H1 (cell line): Measurements from ENCODE around the gene DYNLT2. TPM values are rescaled to one million over a fixed set of nuclear protein-coding genes. Genes with fewer than 3 reads are reported as not detected.

Experiments used
- CTCF ChIA-PET: fragments of 300-600 bp; sonication (Branson Sonifier 250); formaldehyde crosslinking; loops from one replicate; lab custom pipeline; 2021; ENCODE audit not compliant: partially characterized antibody; lab: Charles Lee
- POLR2A ChIA-PET: fragments of 300-600 bp; sonication (Branson Sonifier 250); formaldehyde crosslinking; loops from one replicate; lab custom pipeline; 2021; ENCODE audit warnings: inconsistent platforms; ENCODE audit not compliant: partially characterized antibody; lab: Charles Lee
- DNase-seq, 2 experiments: peaks; one replicate each; pipeline versions ENCODE4 v3.0.0 to v3.0.0-alpha.2; 2010 to 2022; ENCODE audit warnings: low spot score in 2 of 2, low read depth in 1 of 2, mixed read lengths in 1 of 2
- FAIRE-seq: peaks from 2 replicates; lab custom pipeline; 2011; peaks lifted over from hg19 to GRCh38; lab: Jason Lieb, UNC
- H2AFZ ChIP-seq: 2 replicates; pipeline ENCODE4 v1.8.1; 2012; ENCODE audit warnings: low read length, inconsistent platforms
- H2AK5ac ChIP-seq: 2 replicates; pipeline ENCODE4 v1.6.1; 2013; ENCODE audit warnings: low read depth, low read length
- H2BK120ac ChIP-seq: replicated peaks from 2 replicates; pipeline ENCODE3; 2013; ENCODE audit warnings: low read depth, low read length, inconsistent platforms
- H2BK12ac ChIP-seq: 2 replicates; pipeline ENCODE4 v1.6.1; 2013; ENCODE audit warnings: low read depth, low read length
- H2BK15ac ChIP-seq: 2 replicates; pipeline ENCODE4 v1.6.1; 2013; ENCODE audit warnings: low read length
- H2BK20ac ChIP-seq: 2 replicates; pipeline ENCODE4 v1.6.1; 2013; ENCODE audit warnings: low read length
- H2BK5ac ChIP-seq: 2 replicates; pipeline ENCODE4 v1.6.1; 2013; ENCODE audit warnings: low read depth, low read length
- H3K14ac ChIP-seq: 2 replicates; pipeline ENCODE4 v1.6.1; 2013; ENCODE audit warnings: inconsistent platforms; ENCODE audit not compliant: insufficient read length
- H3K18ac ChIP-seq: 2 replicates; pipeline ENCODE4 v1.6.1; 2013; ENCODE audit warnings: low read length; ENCODE audit errors: extremely low read depth
- H3K23ac ChIP-seq: 2 replicates; pipeline ENCODE4 v1.6.1; 2013; ENCODE audit warnings: inconsistent platforms; ENCODE audit not compliant: insufficient read length
- H3K23me2 ChIP-seq: 2 replicates; pipeline ENCODE4 v1.6.1; 2013; ENCODE audit warnings: low read depth, low read length
- H3K27ac ChIP-seq: 2 replicates; pipeline ENCODE4 v1.6.1; 2011; ENCODE audit warnings: low read depth, low read length, inconsistent platforms
- H3K27me3 ChIP-seq, 4 experiments: replicated peaks in 1 of 4; 1 replicate in 1 of 4; 2 replicates in 3 of 4; pipeline versions ENCODE4 v1.6.1 to v1.8.1; 2011 to 2013; ENCODE audit warnings: low read length in 3 of 4, mild to moderate bottlenecking in 3 of 4, inconsistent platforms in 2 of 4, mixed read lengths in 2 of 4, moderate library complexity in 1 of 4; ENCODE audit not compliant: control insufficient read depth in 3 of 4, insufficient read depth in 3 of 4; ENCODE audit errors: extremely low read depth in 1 of 4
- H3K36me3 ChIP-seq, 4 experiments: 2 replicates each; pipeline versions ENCODE4 v1.6.1 to v1.8.1; 2011 to 2013; ENCODE audit warnings: mild to moderate bottlenecking in 4 of 4, low read length in 3 of 4, moderate library complexity in 2 of 4, control low read depth in 1 of 4, inconsistent platforms in 1 of 4; ENCODE audit not compliant: insufficient read depth in 4 of 4, control insufficient read depth in 2 of 4
- H3K4ac ChIP-seq: replicated peaks from 2 replicates; pipeline ENCODE3; 2013; ENCODE audit warnings: low read length, low read depth, mixed read lengths, inconsistent platforms; ENCODE audit not compliant: insufficient read length
- H3K4me1 ChIP-seq, 4 experiments: replicated peaks in 1 of 4; 1 replicate in 1 of 4; 2 replicates in 3 of 4; pipeline versions ENCODE4 v1.6.1 to v1.8.1; 2011 to 2013; ENCODE audit warnings: low read length in 3 of 4, inconsistent platforms in 2 of 4, mixed read lengths in 1 of 4; ENCODE audit not compliant: insufficient read depth in 4 of 4, control insufficient read depth in 3 of 4
- H3K4me2 ChIP-seq, 2 experiments: 2 replicates each; pipeline versions ENCODE4 v1.6.1 to v1.8.1; 2011 to 2013; ENCODE audit warnings: low read depth in 2 of 2, low read length in 2 of 2, control low read depth in 1 of 2, inconsistent platforms in 1 of 2, mild to moderate bottlenecking in 1 of 2; ENCODE audit not compliant: insufficient read depth in 1 of 2
- H3K4me3 ChIP-seq, 4 experiments: fragments of 200-600, 300-600 bp in 1 of 4; sonication (generic), shearing (Covaris generic), sonication (Bioruptor Twin) in 1 of 4; 2 replicates each; pipeline versions ENCODE4 v1.5.1 to v1.8.1; 2011 to 2016; ENCODE audit warnings: low read length in 4 of 4, low read depth in 3 of 4, control low read depth in 2 of 4, inconsistent platforms in 2 of 4, mild to moderate bottlenecking in 2 of 4, mixed read lengths in 1 of 4, moderate library complexity in 1 of 4; ENCODE audit not compliant: insufficient read depth in 2 of 4; ENCODE audit errors: extremely low read depth in 1 of 4
- H3K56ac ChIP-seq: replicated peaks from 2 replicates; pipeline ENCODE3; 2013; ENCODE audit warnings: low read depth, mild to moderate bottlenecking, mixed read lengths, low read length, inconsistent platforms; ENCODE audit not compliant: insufficient read length
- H3K79me1 ChIP-seq: 2 replicates; pipeline ENCODE4 v1.6.1; 2013; ENCODE audit warnings: low read depth, low read length, control low read depth
- H3K79me2 ChIP-seq, 2 experiments: 2 replicates each; pipeline versions ENCODE4 v1.6.1 to v1.8.1; 2012 to 2013; ENCODE audit warnings: low read length in 2 of 2, mild to moderate bottlenecking in 2 of 2, inconsistent platforms in 1 of 2; ENCODE audit not compliant: insufficient read depth in 2 of 2, control insufficient read depth in 1 of 2
- H3K9ac ChIP-seq, 4 experiments: replicated peaks in 1 of 4; 1 replicate in 1 of 4; 2 replicates in 3 of 4; pipeline versions ENCODE4 v1.6.1 to v1.8.1; 2011 to 2013; ENCODE audit warnings: low read depth in 3 of 4, low read length in 3 of 4, control low read depth in 2 of 4, mild to moderate bottlenecking in 2 of 4, moderate library complexity in 2 of 4, inconsistent platforms in 1 of 4; ENCODE audit errors: extremely low read depth in 1 of 4
- H3K9me3 ChIP-seq, 2 experiments: 2 replicates each; pipeline versions ENCODE4 v1.6.1 to v1.8.1; 2012 to 2013; ENCODE audit warnings: mild to moderate bottlenecking in 2 of 2, moderate library complexity in 2 of 2, control low read depth in 1 of 2, inconsistent platforms in 1 of 2, low read depth in 1 of 2, low read length in 1 of 2, mixed read lengths in 1 of 2; ENCODE audit not compliant: insufficient read depth in 2 of 2
- H4K20me1 ChIP-seq, 2 experiments: replicated peaks in 1 of 2; 2 replicates each; pipeline versions ENCODE3 to v1.8.1; 2011 to 2013; ENCODE audit warnings: inconsistent platforms in 2 of 2, low read length in 2 of 2, mild to moderate bottlenecking in 1 of 2; ENCODE audit not compliant: insufficient read depth in 2 of 2, control insufficient read depth in 1 of 2
- H4K5ac ChIP-seq: 2 replicates; pipeline ENCODE4 v1.6.1; 2013; ENCODE audit warnings: low read length, low read depth, mixed read lengths, inconsistent platforms; ENCODE audit not compliant: insufficient read length
- H4K8ac ChIP-seq: 2 replicates; pipeline ENCODE4 v1.8.0; 2013; ENCODE audit warnings: mild to moderate bottlenecking, moderate library complexity, low read length, inconsistent platforms; ENCODE audit not compliant: insufficient read depth; ENCODE audit errors: extremely low read depth
- H4K91ac ChIP-seq: replicated peaks from 2 replicates; pipeline ENCODE3; 2013; ENCODE audit warnings: low read length, mixed read lengths, inconsistent platforms; ENCODE audit not compliant: insufficient read length
- KDM5A ChIP-seq: fragments of 200-600 bp; IDR thresholded peaks from 2 replicates; pipeline ENCODE4 v1.7.1; 2012; ENCODE audit warnings: mild to moderate bottlenecking, low read length, inconsistent platforms, mixed read lengths
- PHF8 ChIP-seq: fragments of 200-600 bp; sonication (generic); conservative IDR thresholded peaks from 2 replicates; pipeline ENCODE4 v1.7.1; 2012; ENCODE audit warnings: low read depth, mild to moderate bottlenecking, inconsistent platforms, low read length, moderate library complexity
- POLR2AphosphoS5 ChIP-seq: IDR thresholded peaks from 2 replicates; pipeline ENCODE4 v1.6.1; 2011; ENCODE audit warnings: low read depth, low read length
- WGBS, 2 experiments: shearing (Covaris generic) in 1 of 2; methylation state at CpG; one replicate each; pipeline versions ENCODE4 v1.1.6 to v1.1.7; 2013 to 2015; ENCODE audit warnings: low lambda C conversion rate in 2 of 2, mixed read lengths in 2 of 2, inconsistent platforms in 1 of 2, low coverage in 1 of 2, missing lambda C conversion rate in 1 of 2; ENCODE audit not compliant: insufficient replicate concordance in 2 of 2, insufficient coverage in 1 of 2, insufficient read length in 1 of 2; ENCODE audit errors: extremely low coverage in 1 of 2, missing lambda C conversion rate in 1 of 2; 5-methylcytosine and 5-hydroxymethylcytosine counted together
- polyA plus RNA-seq, 7 experiments: library from polyadenylated mRNA; depleted of rRNA in 3 of 7; stranded (reverse) in 5 of 7; unstranded in 2 of 7; fragments of >200 nt in 5 of 7; fragments of 200-250 nt in 2 of 7; gene quantifications; 1 replicate in 5 of 7; 2 replicates in 1 of 7; 4 replicates in 1 of 7; pipeline versions ENCODE4 v1.2.1 to v1.2.3, GENCODE V29; 2011 to 2013; ENCODE audit warnings: missing spikeins in 2 of 7, mixed read lengths in 2 of 7
- total RNA-seq: library from RNA; stranded (reverse); fragmentation: NEBNext Ultra II Directional; extraction: Animal tissue kit (Norgen Biotek cat#: 25700); gene quantifications from 2 replicates; pipeline ENCODE4 v1.2.1, GENCODE V29; 2021
- TF ChIP-seq, protein P1 (sequence below): IDR thresholded peaks from 2 replicates; pipeline ENCODE4 v1.6.1; 2011; ENCODE audit warnings: low read depth, mild to moderate bottlenecking, low read length; ENCODE audit not compliant: insufficient read depth

Gene DYNLT2
- total and polyA plus RNA-seq, 2 of the 8 experiments (the other 6 are each of a cell fraction or from before 2014, with no cell fraction given), result 0.48 to 1.8 TPM

- CTCF ChIA-PET, result interaction anchor here (0.5 to 3.5 kb wide), 6 partner anchors 11 to 180 kb away, joined by 3 to 14 read pairs (median 4); no protein-coding TSS in a partner anchor
- Histone ChIP-seq H2AFZ (peak overlapping the region; percentile 84; the same call in 1 of the 2 replicates), H3K4me1 (peaks cover 0 to 12% (median 6%) of the 10 kb centered on the region in 4 experiments; a peak in 5 of 7 replicates)
- TF ChIP-seq KDM5A (no peak), PHF8 (no peak), POLR2AphosphoS5 (no peak; the same call in 1 of the 2 replicates)
- TF ChIP-seq, protein P1, sequence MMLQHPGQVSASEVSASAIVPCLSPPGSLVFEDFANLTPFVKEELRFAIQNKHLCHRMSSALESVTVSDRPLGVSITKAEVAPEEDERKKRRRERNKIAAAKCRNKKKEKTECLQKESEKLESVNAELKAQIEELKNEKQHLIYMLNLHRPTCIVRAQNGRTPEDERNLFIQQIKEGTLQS, result no peak
These were observed 777 bp upstream of the DYNLT2 start for GRCh38 chr6:169752074-169752623.

More at GRCh38 chr6:169752074-169752623, 777 bp upstream of the DYNLT2 start:
- no peak overlapping the region for H2BK20ac ChIP-seq
- H2BK120ac ChIP-seq, result no peak overlapping the region
- peak overlapping the region; percentile 90 for H2BK5ac ChIP-seq
- peak overlapping the region; percentile 55; the same call in 1 of the 2 replicates for H2BK12ac ChIP-seq
- H3K23me2 ChIP-seq, result peaks cover 9% of the 10 kb centered on the region
- H2BK15ac ChIP-seq, result no peak overlapping the region
- H3K36me3 ChIP-seq, result no peaks in the 10 kb centered on the region; a peak in 1 of 8 replicates
- peak overlapping the region; percentile 83 to 96 (median 94) for H3K9ac ChIP-seq
- no peak for DNase-seq
- POLR2A ChIA-PET, result interaction anchor here (0.6 to 4.2 kb wide), 17 partner anchors 9 to 814 kb away, joined by 3 to 35 read pairs (median 5); partner anchors contain the start of genes C6orf120, PHF10, PSMB1 and TBP
- H3K79me1 ChIP-seq, result no peaks in the 10 kb centered on the region
- peak overlapping the region; percentile 83 for H3K56ac ChIP-seq
- no peak for FAIRE-seq
- H4K91ac ChIP-seq, result peak overlapping the region; percentile 63
- H3K14ac ChIP-seq, result no peak overlapping the region
- H3K18ac ChIP-seq, result peak overlapping the region; percentile 73
- H3K4me2 ChIP-seq, result peak overlapping the region; percentile 84 to 97
- no peaks in the 10 kb centered on the region for H3K27me3 ChIP-seq
- WGBS, 2 experiments, result 14% methylated on average over 19 of the region's 19 CpGs; no CpG with 5 or more reads in 1 of the 2 experiments
- H3K23ac ChIP-seq, result no peak overlapping the region
- H3K79me2 ChIP-seq, result peaks cover 0 to 13% of the 10 kb centered on the region in 2 experiments; a peak in 2 of 4 replicates
- H3K4ac ChIP-seq, result no peak overlapping the region
- no peak overlapping the region for H2AK5ac ChIP-seq
- H4K5ac ChIP-seq, result peak overlapping the region; percentile 50
- peak overlapping the region; percentile 58 to 94 (median 91) for H3K4me3 ChIP-seq
- no peaks in the 10 kb centered on the region for H3K9me3 ChIP-seq
- peak overlapping the region; percentile 97 for H3K27ac ChIP-seq
- H4K20me1 ChIP-seq, result no peaks in the 10 kb centered on the region
- H4K8ac ChIP-seq, result peak overlapping the region; percentile 99; the same call in 1 of the 2 replicates
